ENCODE measurements around the gene RFC3.

The RFC3 gene

GRCh38 chr13:33815011-33815550 lies 2.9 kb upstream of the RFC3 start:
- no peak for DNase-seq

DNA sequence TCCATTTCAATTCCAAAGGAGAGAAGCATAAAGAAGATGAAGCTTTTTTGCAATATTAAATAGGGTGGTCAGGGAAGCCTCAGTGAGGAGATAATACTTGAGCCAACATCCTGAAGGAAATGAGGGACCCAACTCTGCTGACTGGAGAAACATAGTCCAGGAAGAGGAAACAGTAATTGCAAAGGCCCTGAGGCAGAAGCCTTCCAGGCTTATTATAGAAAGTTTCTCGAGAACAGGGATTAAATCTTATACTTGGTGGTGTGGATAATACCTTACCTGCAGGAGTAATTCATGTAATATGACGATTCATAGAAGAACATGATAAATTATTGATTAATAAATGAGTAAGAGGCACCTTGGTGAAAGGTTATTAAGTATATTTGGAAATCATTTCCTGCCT lies 1.0 kb upstream of the RFC3 start:
- DNase-seq = no peak

DNA sequence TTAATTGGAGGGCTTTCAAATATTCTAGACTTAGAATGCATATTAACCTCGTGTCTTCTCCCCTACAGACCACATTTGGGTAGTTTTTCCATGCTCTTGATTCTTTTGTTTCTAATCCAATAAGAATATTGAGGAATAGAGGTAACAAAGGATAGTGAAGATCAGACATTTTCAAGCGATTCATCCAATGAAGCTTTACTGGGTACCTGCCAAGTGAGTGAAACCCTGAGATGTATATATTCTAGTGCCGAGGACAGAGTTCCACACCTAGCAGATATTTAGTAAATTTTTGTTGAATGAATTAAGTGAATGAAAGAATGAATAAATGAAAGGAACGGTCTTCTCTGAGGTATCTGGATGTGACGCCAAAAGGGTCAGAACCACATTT lies 442 bp upstream of the RFC3 start:
- DNase-seq = no peak

DNA sequence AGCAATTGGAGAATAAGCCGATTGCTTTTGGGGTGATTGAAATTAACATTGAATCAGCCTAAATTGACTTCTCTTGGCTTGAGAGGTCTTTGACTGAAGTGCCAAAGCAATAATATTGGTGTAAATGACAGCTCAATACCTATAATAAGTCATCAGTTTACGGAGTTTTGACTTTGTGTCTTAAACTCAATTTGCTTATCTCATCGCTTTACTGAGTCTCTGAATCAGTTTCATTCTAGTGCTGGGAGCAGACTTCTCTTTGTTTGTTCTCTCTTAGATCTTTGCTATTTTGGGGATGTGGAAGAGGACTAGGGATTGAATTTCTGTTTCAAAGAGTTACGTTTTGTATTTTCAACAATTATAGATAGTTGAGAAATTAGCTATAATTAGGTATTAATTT lies 7.1 kb downstream of the RFC3 start:
- no peak for DNase-seq

GRCh38 chr13:33827139-33827538 lies 9.2 kb downstream of the RFC3 start:
- DNase-seq = no peak

- DNase-seq = no peak
Measured at GRCh38 chr13:33828431-33829129, 10.6 kb downstream of the RFC3 start.

DNA sequence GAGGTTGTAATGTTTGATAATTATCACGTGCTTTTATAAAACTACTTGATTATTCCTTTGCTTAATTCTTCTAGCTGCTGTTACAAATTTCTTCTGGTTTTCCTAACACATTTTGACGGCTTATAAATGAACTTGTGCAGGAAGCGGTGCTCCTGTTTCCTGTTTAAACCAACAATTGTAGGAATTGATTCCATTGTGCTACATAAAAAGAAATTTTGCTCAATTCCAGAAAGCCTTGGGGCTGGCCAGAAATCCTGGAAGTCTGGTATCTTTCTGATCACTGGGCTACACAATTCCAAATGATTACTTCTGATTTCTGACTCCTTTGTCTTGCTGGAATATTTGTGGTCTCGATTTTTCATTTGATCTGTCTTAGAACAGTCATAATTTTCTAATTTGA lies 14.9 kb downstream of the RFC3 start:
- no peak for DNase-seq

- no peak for DNase-seq
Measured at GRCh38 chr13:33838647-33839046, 20.7 kb downstream of the RFC3 start.

DNA sequence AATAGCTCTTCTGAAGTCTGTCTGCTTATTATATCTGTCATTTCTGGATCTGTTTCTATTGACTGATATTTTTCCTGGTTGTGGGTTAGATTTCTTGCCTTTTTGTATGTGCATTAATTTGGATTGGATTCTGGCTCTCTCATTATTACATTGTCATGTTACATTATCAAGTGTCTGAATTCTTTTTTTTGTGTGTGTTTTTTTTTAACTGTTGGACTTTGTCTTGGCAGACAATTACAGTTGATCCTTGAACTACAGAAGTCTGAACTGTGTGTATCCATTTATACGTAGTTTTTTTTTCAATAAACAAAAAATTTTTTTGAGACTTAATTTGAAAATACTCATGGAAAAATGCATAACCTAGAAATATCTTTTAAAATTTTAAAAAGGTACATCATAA lies 22.5 kb downstream of the RFC3 start:
- DNase-seq = no peak

DNA sequence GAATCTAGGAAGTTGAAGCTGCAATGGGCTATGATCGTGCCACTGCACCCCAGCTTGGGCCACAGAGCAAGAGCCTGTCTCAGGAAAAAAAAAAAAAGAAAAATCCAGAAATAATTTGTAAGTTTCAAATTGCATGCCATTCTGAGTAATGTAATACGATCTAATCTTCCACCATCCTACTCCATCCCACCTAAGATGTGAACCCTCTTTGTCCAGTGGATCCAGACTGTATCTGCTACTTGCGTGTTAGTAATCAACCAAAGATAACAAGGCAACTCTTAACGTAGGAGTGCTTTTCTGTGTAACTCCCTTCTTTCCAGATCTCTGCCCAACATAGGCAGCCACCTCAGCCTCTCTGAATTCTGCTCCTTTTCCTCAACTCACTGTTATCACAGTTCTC lies 24.3 kb downstream of the RFC3 start:
- DNase-seq = no peak

- no peak for DNase-seq
Measured at GRCh38 chr13:33842986-33843385, 25.0 kb downstream of the RFC3 start.

- DNase-seq = no peak
Measured at GRCh38 chr13:33845572-33846302, 27.8 kb downstream of the RFC3 start.

DNA sequence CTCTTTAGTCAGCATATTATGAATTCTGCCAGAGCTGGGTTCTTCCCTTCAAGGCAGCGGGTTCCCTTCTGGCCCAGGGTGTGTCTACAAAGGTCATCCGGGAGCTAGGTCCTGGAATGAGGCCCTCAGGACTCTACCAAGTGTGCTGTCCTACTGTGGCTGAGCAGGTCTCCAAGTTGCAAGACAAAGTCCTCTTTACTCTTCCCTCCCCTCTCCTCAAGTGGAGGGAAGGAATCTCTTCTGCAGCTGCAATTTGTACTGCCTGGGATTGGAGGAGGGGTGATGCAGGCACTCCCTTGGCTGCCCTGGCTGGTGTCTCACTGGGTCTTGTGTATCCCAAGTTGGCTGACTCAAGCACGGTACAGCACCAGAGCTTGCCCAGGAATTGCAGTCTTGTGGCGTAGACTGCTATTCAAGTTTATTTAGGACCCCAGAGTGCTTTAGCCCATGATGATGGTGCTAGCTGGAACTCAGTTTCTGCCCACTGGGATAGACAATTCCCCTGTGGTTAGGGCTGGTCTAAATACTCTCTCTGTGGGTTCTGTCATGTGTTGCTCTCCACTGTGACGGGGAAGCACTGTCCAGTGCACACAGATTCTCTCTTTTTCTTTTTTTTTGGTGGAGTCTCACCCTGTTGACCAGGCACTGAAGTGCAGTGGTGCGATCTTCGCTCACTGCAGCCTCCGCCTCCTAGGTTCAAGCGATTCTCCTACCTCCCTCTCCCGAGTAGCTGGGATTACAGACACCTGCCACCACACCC lies 28.5 kb downstream of the RFC3 start:
- no peak for DNase-seq

DNA sequence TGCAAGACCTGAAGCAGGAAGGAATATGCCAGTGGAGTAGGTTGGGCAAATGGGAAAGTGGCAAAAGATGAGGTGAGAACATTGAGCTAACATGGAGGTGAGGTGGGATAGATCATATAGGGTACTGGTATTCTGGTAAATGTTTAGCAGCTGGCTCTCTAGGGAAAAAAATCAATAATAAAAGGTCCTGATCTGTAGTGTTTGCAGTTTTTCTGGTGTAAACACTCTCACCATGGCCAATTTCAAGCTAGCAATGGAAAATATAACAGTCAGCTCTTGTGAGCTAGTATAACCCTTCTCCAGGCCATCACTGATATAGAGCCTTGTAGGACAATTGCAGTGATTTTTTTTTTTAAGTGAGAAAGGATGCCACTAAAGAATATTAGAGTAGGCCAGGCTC lies 31.3 kb downstream of the RFC3 start:
- no peak for DNase-seq

- no peak for DNase-seq
Measured at GRCh38 chr13:33855371-33855895, 37.5 kb downstream of the RFC3 start.

- no peak for DNase-seq
Measured at GRCh38 chr13:33859691-33860303, 41.8 kb downstream of the RFC3 start.

DNA sequence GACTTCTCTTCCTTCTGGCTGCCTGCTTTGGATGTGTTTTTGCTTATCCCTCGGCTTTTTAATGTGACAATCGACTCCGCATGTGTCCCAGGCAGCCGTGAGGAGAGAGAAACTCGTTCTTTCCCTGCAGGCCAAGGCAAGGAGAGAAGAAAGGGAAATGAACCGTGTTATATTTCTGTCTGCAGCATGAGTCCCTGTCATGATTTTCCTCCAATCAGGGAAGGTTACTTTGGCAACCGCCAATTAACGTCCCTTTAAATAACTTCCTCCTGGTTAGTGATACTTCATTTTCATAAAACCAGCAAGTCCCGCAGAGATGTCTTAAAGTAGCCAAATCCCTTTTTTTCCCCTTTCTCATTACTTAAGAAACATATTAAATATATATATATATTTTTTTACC lies 42.6 kb downstream of the RFC3 start:
- DNase-seq = no peak

DNA sequence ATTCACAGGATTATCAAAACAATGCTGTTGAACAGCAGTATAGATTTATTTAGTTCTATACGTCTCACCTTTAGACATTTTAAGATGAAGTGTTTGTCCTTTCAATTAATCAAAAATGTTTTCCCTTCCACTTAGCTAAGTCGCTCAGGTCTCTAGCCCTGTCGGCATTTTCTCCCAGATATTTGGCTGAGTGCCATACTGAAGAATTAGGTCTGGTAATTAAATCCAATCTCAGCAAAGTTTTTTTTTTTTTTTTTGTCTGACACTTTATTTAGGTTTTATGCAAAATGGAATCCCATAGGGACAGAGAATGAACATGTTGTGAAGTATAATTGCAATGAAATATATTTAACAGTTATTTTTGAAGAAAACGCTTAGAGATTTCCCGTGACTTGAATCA lies 44.1 kb downstream of the RFC3 start:
- peak; percentile 34 for DNase-seq

DNA sequence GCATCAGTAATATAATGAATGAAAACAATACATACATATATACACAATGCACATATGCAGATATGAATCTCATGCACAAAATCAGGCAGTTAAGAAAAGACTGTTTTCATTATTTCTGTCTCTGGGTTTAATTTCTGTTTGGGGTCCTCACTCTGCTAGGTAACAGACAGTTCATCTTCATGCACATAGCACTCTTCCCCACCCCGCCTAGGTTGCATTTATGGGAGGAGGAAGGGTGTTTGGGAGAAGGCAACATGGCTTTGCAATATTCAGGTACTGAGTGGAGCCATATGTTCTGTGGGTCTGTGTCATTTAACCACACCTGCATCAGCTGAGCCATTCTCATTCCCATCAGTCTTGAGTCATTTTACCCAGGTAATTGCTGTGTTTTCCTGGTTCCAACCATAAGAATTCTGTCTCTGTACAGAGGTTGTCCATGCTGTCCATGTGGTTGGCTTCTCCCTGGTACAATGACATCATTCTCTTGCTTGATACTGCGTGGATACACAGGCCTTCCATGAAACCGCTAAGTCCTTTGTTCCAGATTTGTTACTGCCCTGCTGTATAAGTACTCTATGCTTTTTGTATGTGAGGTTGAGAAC lies 45.3 kb downstream of the RFC3 start:
- DNase-seq = peak; percentile 13

DNA sequence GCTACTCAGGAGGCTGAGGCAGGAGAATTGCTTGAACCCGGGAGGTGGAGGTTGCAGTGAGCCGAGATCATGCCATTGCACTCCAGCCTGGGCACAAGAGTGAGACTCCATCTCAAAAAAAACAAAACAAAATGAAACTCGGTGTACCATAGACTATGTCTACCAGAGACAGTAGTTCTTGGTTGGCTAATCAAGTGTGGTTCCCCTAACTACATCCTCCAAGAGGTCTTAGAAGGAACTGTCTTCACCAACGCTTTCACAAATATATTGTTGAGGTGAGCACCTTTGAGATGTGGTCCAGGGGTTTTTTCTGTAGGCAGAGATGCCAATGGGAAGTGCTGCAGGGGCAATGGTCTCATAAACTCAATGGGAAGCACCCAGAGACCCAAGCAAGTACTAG lies 48.0 kb downstream of the RFC3 start:
- DNase-seq = no peak

DNA sequence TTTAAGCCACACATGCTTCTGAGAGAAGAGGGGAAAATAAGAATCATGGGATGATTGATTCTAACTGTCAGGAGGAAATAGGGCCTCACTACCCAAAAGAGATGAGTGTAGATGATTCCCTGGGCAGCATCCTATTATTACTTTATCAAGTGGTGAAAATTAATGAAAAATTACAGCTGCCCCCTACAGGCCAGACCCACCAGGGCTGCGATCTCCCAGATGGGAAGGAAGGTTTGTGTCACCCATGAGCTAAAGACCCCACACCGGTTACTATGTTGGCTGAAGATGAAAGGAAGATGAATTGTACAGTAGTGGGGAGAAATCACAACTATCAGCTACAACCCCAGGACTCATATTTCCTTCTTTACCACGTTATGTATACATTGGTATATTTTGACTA lies 49.5 kb downstream of the RFC3 start:
- DNase-seq = no peak

DNA sequence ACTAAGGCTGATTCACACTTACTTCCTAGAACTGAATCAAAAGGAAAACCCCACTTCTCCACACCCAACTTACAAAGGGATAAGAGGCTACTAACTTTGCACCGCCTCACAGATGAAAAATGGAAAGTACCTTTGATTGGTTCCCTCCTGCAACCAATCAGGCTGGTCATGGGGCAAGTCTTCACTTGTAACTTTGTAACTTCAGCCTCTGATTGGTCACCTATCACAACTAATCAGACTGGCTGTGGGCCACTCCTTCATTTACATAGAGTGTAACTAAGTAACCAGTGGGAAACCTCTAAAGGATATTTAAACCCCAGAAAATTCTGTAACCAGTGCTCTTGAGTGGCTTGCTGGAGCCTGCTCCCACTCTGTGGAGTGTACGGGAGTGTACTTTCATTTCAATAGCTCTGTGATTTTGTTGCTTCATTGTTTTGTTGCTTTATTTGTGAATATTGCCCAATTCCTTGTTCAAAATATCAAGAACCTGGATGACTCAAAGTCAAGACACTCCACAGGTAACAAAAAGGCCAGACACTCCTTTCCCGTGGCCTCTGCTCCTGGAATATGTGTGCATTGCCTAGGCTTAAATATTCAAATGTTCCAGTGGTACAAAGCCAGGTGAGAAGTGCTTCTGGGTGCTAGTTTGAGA lies 50.5 kb downstream of the RFC3 start:
- no peak for DNase-seq

All from NCI-H2171 treated with DMSO at 0.1 percent for 48 hours (cell line).